Stomach (tissue), 4 donors: Measurements from ENCODE around the gene PPM1G.

Experiments used
- CTCF ChIP-seq, 7 experiments: fragments of 450-650 bp in 4 of 7; fragments of 200-600 bp in 3 of 7; sonication (generic) in 3 of 7; IDR thresholded peaks; one replicate each; pipeline ENCODE4 v1.5.1; 2016 to 2019; ENCODE audit warnings: antibody characterized with exemption in 7 of 7, control low read depth in 2 of 7, mild to moderate bottlenecking in 1 of 7
- POLR2A ChIP-seq, 4 donors: fragments of 450-650 bp; IDR thresholded peaks; one replicate each; pipeline ENCODE4 v1.6.1; 2016; ENCODE audit warnings: antibody characterized with exemption in 4 of 4, control low read depth in 2 of 4, mild to moderate bottlenecking in 1 of 4, moderate library complexity in 1 of 4

GRCh38 chr2:27445155-27445554 lies 35.8 kb upstream of the PPM1G start:
- no peak for TF ChIP-seq CTCF (IDR thresholded peaks at IDR 0.05)
- TF ChIP-seq POLR2A (IDR thresholded peaks at IDR 0.05), result no peak
